Measurements from ENCODE around the gene HPCAL1. TPM values are rescaled to one million over a fixed set of nuclear protein-coding genes. Genes with fewer than 3 reads are reported as not detected.

HPCAL1 gene
- total RNA-seq, 1 donor from 2014 or later: 12.3 TPM

DNA sequence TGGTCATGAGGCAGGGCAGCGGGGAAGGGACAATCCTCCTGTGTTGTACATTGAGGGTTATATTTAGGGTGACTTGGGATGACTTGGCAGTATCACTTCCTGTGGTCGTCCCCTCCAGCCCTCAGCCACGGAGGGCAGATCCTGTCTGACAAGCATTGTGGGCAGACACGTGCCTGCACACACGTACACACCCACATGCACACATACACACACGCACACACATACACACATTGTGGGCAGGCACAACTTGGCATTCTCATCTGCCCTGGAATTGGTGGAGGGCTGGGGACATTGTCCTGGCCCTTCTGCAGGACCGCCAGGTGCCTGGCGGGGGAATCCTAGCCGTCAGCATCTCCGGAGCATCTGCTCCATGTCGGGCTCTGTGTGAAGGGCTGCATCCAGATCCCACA is 97.9 kb downstream of the HPCAL1 start:
- no peaks in the 10 kb centered on the region for H3K27me3 ChIP-seq (ENCODE audit: insufficient read depth, low read length)
- H3K27ac ChIP-seq (ENCODE audit: low read depth, low read length): no peak overlapping the region
- DNase-seq (ENCODE audit: low read depth) (no peak), FAIRE-seq (no peak)
- H3K9me3 Mint-ChIP-seq (ENCODE audit: unreplicated experiment): no peaks in the 10 kb centered on the region
- H3K4me2 ChIP-seq (ENCODE audit: low read length): no peak overlapping the region
- H3K4me3 ChIP-seq (ENCODE audit: insufficient read depth, low read depth, low read length): no peak overlapping the region
- H2AFZ ChIP-seq (ENCODE audit: low read depth, low read length): no peak overlapping the region
- H4K20me1 ChIP-seq (ENCODE audit: insufficient read depth, low read length): peaks cover 8% of the 10 kb centered on the region
- no peaks in the 10 kb centered on the region for H3K4me1 Mint-ChIP-seq (ENCODE audit: low read depth, unreplicated experiment)
- no peaks in the 10 kb centered on the region for H3K9me3 ChIP-seq (ENCODE audit: insufficient read depth, low read depth, low read length)
- no peak for TF ChIP-seq EZH2 (IDR thresholded peaks at IDR 0.05; ENCODE audit: insufficient read depth, low read length)
- TF ChIP-seq, protein P1, sequence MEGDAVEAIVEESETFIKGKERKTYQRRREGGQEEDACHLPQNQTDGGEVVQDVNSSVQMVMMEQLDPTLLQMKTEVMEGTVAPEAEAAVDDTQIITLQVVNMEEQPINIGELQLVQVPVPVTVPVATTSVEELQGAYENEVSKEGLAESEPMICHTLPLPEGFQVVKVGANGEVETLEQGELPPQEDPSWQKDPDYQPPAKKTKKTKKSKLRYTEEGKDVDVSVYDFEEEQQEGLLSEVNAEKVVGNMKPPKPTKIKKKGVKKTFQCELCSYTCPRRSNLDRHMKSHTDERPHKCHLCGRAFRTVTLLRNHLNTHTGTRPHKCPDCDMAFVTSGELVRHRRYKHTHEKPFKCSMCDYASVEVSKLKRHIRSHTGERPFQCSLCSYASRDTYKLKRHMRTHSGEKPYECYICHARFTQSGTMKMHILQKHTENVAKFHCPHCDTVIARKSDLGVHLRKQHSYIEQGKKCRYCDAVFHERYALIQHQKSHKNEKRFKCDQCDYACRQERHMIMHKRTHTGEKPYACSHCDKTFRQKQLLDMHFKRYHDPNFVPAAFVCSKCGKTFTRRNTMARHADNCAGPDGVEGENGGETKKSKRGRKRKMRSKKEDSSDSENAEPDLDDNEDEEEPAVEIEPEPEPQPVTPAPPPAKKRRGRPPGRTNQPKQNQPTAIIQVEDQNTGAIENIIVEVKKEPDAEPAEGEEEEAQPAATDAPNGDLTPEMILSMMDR (IDR thresholded peaks at IDR 0.05; ENCODE audit: insufficient read depth, low read depth, low read length): no peak
- no peak overlapping the region for H3K4me3 Mint-ChIP-seq (ENCODE audit: unreplicated experiment)
- no peaks in the 10 kb centered on the region for H3K79me2 ChIP-seq (ENCODE audit: insufficient read depth, low read length)
- H3K27ac Mint-ChIP-seq (ENCODE audit: unreplicated experiment): no peak overlapping the region
- no peaks in the 10 kb centered on the region for H3K36me3 ChIP-seq (ENCODE audit: insufficient read depth, low read length)
- peaks cover 25% of the 10 kb centered on the region for H3K4me1 ChIP-seq (ENCODE audit: insufficient read depth, low read length)
- peaks cover 5% of the 10 kb centered on the region for H3K36me3 Mint-ChIP-seq (ENCODE audit: low read depth, unreplicated experiment)
- peaks cover 9% of the 10 kb centered on the region for H3K27me3 Mint-ChIP-seq (ENCODE audit: low read depth, unreplicated experiment)
- no peak overlapping the region for H3K9ac ChIP-seq (ENCODE audit: low read length)

DNA sequence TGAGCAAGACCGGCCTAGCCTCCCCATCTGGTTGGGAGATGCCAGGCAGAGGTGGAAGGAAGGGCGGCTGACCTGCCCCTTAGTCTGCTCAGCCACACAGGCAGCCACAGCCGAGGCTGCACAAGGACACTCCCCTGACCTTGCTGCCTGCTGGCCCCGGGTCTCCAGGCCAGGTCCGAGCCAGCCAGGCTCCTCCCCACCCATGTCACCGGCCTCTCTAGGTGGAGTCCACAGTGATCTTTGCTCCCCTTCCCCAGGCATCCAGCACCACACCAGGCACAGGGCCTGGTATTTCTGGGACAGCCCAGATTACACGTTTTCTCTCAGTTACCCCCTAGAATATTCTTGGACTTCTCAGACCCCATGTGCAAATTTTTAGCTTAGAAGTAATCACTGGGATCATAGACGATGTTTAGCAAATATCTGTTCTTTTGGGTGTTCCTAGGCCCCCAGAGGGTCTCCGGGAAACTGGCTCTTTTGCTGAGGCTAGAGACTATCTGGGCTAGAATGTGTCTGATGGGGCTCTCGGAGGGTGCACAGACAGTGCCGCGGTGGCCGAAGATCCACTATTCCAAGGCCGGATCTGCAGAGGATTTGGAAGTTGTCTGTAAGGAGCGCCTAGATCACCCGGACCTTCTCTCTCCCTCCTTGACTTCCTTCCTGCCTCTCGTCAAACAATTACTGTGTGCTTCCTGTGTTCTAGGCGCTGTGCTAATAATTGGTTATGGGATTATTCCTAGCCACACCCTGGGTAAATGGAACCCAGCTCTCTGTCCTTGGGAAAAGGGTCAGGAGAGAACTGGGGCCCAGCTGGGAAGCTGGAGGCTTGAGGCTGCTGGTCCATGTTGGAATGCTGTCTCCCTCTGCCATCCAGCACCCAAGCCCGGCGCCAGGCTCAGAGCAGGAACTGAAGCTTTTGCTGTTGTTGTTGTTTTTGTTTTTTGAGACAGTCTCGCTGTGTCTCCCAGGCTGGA is 98.6 kb downstream of the HPCAL1 start:
- Histone ChIP-seq H3K36me3 (ENCODE audit: insufficient read depth, low read length) (no peaks in the 10 kb centered on the region), H4K20me1 (ENCODE audit: insufficient read depth, low read length) (peaks cover under 1% of the 10 kb centered on the region), H3K27me3 (ENCODE audit: insufficient read depth, low read length) (no peaks in the 10 kb centered on the region), H3K79me2 (ENCODE audit: insufficient read depth, low read length) (no peaks in the 10 kb centered on the region), H3K4me2 (ENCODE audit: low read length) (no peak overlapping the region), H3K9ac (ENCODE audit: low read length) (no peak overlapping the region), H3K27ac (ENCODE audit: low read depth, low read length) (no peak overlapping the region), H3K9me3 (ENCODE audit: insufficient read depth, low read depth, low read length) (no peaks in the 10 kb centered on the region), H3K4me3 (ENCODE audit: insufficient read depth, low read depth, low read length) (no peak overlapping the region), H3K4me1 (ENCODE audit: insufficient read depth, low read length) (peaks cover 32% of the 10 kb centered on the region), H2AFZ (ENCODE audit: low read depth, low read length) (no peak overlapping the region)
- DNase-seq (ENCODE audit: low read depth) (no peak), FAIRE-seq (no peak)
- Mint-ChIP-seq H3K27me3 (ENCODE audit: low read depth, unreplicated experiment) (peaks cover 8% of the 10 kb centered on the region), H3K36me3 (ENCODE audit: low read depth, unreplicated experiment) (peaks cover 5% of the 10 kb centered on the region), H3K4me3 (ENCODE audit: unreplicated experiment) (no peak overlapping the region), H3K4me1 (ENCODE audit: low read depth, unreplicated experiment) (peaks cover 2% of the 10 kb centered on the region), H3K27ac (ENCODE audit: unreplicated experiment) (peak overlapping the region; percentile 47), H3K9me3 (ENCODE audit: unreplicated experiment) (no peaks in the 10 kb centered on the region)
- TF ChIP-seq, protein P1 (IDR thresholded peaks at IDR 0.05; ENCODE audit: insufficient read depth, low read depth, low read length): no peak
- no peak for TF ChIP-seq EZH2 (IDR thresholded peaks at IDR 0.05; ENCODE audit: insufficient read depth, low read length)
